Osteocyte (in vitro differentiated cells): ENCODE data around the gene HES7. TPM values are rescaled to one million over a fixed set of nuclear protein-coding genes. Genes with fewer than 3 reads are reported as not detected.
"Not testable (repeated sequence)": the region's sequence is repeated elsewhere in the genome, so short reads cannot be mapped to it uniquely, and the experiment has no call there.

ENCODE experiments used
- DNase-seq: peaks from one replicate; pipeline ENCODE4 v3.0.0; 2021; ENCODE audit warnings: mixed read lengths; ENCODE audit not compliant: unreplicated experiment; ENCODE audit errors: extremely low spot score
- H3K27ac Mint-ChIP-seq: one replicate; pipeline ENCODE4 v1.8.0; 2021; ENCODE audit warnings: mild to moderate bottlenecking, mixed read lengths; ENCODE audit not compliant: unreplicated experiment
- H3K27me3 Mint-ChIP-seq: one replicate; pipeline ENCODE4 v1.8.0; 2021; ENCODE audit warnings: mixed read lengths; ENCODE audit not compliant: unreplicated experiment
- H3K36me3 Mint-ChIP-seq: one replicate; pipeline ENCODE4 v1.8.0; 2021; ENCODE audit warnings: mixed read lengths; ENCODE audit not compliant: unreplicated experiment
- H3K4me1 Mint-ChIP-seq: one replicate; pipeline ENCODE4 v1.8.0; 2021; ENCODE audit warnings: mixed read lengths; ENCODE audit not compliant: unreplicated experiment
- H3K4me3 Mint-ChIP-seq: one replicate; pipeline ENCODE4 v1.8.0; 2021; ENCODE audit warnings: mild to moderate bottlenecking, moderate library complexity, mixed read lengths; ENCODE audit not compliant: unreplicated experiment
- H3K9me3 Mint-ChIP-seq: one replicate; pipeline ENCODE4 v1.8.0; 2021; ENCODE audit warnings: mixed read lengths; ENCODE audit not compliant: unreplicated experiment
- CTCF ChIP-seq: fragments of 200-600 bp; sonication (generic); IDR thresholded peaks from 2 replicates; pipeline ENCODE4 v1.5.0; 2021; ENCODE audit warnings: antibody characterized with exemption, mild to moderate bottlenecking, moderate library complexity
- total RNA-seq: library from RNA; stranded (reverse); gene quantifications from 2 replicates; pipeline ENCODE4 v1.2.1, GENCODE V29; 2021

The HES7 gene
- total RNA-seq, 1 donor from 2014 or later: 2.3 TPM

- no peak for DNase-seq
- Mint-ChIP-seq H3K9me3 (no peaks in the 10 kb centered on the region), H3K36me3 (no peaks in the 10 kb centered on the region), H3K4me3 (no peak overlapping the region), H3K27ac (no peak overlapping the region), H3K27me3 (peaks cover 41% of the 10 kb centered on the region), H3K4me1 (peaks cover 8% of the 10 kb centered on the region)
- TF ChIP-seq CTCF: no peak
Observed at GRCh38 chr17:8108972-8109660, 14.8 kb downstream of the HES7 start.

- H3K36me3 Mint-ChIP-seq, H3K4me1 Mint-ChIP-seq, H3K27ac Mint-ChIP-seq, DNase-seq, H3K9me3 Mint-ChIP-seq, H3K4me3 Mint-ChIP-seq: not testable (repeated sequence)
- peaks cover 30% of the 10 kb centered on the region for H3K27me3 Mint-ChIP-seq
Observed at GRCh38 chr17:8106980-8107379, 16.9 kb downstream of the HES7 start.

- peaks cover 8% of the 10 kb centered on the region for H3K4me1 Mint-ChIP-seq
- no peak overlapping the region for H3K27ac Mint-ChIP-seq
- no peak overlapping the region for H3K4me3 Mint-ChIP-seq
- TF ChIP-seq CTCF: no peak
- H3K36me3 Mint-ChIP-seq: no peaks in the 10 kb centered on the region
- DNase-seq: no peak
- peaks cover 22% of the 10 kb centered on the region for H3K27me3 Mint-ChIP-seq
- H3K9me3 Mint-ChIP-seq: no peaks in the 10 kb centered on the region
Observed at GRCh38 chr17:8105957-8106398, 17.9 kb downstream of the HES7 start.

- Mint-ChIP-seq H3K36me3 (no peaks in the 10 kb centered on the region), H3K4me3 (no peak overlapping the region), H3K27me3 (peaks cover 15% of the 10 kb centered on the region), H3K27ac (no peak overlapping the region), H3K4me1 (peaks cover 5% of the 10 kb centered on the region), H3K9me3 (no peaks in the 10 kb centered on the region)
- no peak for TF ChIP-seq CTCF
- DNase-seq: no peak
Observed at GRCh38 chr17:8104911-8105310, 19.0 kb downstream of the HES7 start.

- TF ChIP-seq CTCF: no peak
- peaks cover 2% of the 10 kb centered on the region for H3K4me1 Mint-ChIP-seq
- no peak for DNase-seq
Observed at GRCh38 chr17:8103549-8103948, 20.4 kb downstream of the HES7 start.

More at GRCh38 chr17:8103549-8103948, 20.4 kb downstream of the HES7 start:
- Mint-ChIP-seq H3K27me3 (peaks cover 15% of the 10 kb centered on the region), H3K9me3 (no peaks in the 10 kb centered on the region), H3K4me3 (no peak overlapping the region), H3K36me3 (no peaks in the 10 kb centered on the region), H3K27ac (no peak overlapping the region)
